ENCODE data around the gene FBXW7.
A peak's percentile ranks its signal among the peaks of the same experiment; 100 is the strongest.

Gene FBXW7

DNA sequence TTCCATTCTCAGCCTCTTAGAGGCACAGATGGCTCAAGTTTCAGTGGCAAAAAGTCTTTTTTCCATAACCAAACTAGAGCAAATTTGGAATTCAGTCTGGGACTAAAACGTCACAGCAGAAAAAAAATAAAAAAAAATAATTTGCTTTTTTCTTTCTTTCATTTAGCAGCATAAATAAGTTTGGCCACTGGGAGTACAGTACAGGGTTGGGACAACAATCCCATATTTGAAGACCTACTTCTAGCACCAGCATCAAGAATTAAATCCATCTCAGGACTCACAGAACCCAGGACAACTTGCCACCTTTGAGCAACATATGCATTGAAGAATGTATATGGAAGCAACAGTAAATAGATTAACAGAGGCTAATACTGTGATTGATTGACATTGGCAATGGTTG lies 214.0 kb downstream of the FBXW7 start:
- no peak for DNase-seq

DNA sequence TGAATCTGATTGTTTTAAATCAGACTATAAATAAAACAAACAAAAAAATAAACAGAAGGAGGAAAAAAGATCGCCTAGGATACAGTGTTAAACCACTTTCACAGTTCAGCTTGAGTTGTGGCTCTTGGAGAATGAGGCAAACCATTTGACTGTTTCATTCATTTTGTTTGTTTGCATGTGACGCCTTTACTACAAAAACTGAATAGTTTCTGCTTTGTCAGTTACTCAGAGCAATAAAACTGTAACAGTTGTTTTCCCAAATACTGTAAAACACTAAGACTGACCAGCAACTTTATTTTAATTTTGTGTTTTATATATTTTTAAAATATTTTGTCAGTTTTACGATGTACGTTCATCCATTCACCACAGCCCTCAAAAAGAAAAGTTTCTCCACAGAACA lies 214.5 kb downstream of the FBXW7 start:
- no peak for DNase-seq

DNA sequence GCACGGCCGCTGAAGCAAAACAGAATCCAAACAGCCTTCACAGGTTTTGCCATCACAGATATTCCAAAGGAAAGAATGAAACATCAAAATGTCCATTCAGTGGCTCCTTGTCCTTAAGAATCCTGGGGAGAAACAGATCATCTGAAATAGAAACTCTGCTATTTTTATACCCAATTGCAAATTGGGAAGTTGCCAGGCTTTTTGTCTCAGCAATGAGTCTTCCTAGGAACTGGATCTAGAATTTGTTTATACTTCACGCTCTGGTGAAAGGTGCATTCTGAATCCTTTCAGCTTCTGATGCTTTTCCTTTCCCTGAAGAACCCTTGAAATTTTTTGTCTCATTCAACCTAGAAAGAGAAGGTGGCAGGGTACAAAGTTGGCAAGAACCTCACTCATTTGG lies 218.9 kb downstream of the FBXW7 start:
- DNase-seq: no peak

DNA sequence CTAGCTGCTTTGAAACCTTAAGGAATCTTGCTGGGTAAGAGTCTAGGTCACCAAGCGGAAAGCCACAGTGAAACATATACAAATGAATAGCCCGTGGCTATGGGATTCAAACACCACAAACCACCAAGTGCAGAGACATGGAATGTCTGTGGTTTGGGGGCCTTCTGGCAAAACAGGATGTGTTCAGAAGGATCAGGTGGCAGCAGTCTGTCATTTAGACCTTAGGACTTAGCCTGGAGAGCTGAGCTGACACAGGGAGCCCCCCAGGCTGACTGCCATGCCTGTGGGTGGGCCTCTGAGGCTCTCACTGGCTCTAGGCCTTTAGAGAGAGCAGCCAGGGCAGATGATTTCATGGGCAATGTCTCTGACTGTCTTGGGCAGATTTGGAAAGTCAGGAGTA lies 225.6 kb downstream of the FBXW7 start:
- no peak for DNase-seq

DNA sequence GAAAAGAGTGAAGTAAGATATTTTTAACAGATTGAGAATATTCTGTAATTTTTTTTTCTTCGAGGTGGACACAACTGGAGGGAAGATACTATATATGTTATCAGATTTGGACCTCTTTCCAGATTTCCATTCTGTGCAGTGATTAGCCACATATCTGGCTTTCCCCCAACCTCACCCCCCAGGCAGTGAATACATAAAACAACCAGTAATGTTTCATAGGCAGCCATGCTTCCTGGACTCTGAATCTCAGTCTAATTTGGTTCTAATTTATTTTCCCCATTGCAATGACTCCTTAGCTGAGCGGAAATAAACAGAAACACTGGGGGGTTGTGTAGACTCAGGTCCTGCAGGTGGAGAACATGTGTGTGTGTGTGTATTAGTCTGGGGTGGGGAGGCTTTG lies 226.5 kb downstream of the FBXW7 start:
- peak; percentile 81 for DNase-seq

DNA sequence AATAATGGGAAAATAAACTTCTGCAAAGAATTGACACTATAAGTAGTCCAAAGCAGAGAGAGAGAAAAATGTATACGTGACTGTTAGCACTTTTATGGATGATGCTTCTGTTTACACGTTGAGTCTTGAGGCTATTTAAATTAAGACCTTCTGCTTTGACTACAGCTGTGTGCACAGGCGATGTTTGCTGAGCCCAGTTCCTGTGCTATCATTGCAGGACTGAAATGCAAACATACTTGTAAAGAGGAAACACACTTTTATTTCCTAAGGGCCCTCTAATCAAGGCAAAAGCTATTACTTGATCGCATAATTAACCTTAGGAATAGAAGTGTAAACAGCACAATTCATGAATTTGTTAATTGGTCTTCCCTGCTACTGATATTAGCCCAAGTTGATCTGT lies 226.9 kb downstream of the FBXW7 start:
- peak; percentile 98 for DNase-seq

DNA sequence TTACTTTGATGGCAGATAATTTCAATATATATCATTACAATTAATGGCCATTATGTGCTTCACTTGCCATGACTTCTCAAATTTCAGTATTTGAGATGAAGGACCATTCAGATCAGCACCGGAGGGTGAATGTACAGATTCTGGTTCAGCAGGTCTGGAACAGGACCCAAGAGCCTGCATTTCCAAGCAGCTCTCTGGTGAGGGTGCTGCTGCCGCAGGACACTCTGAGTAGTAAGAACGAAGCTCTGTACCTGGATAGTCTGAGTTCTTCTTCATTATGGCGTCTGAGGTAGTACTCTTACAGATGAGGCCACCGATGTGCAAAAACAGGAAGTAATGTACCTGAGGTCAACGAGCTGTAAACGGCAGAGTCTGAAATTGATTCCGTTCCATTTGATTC lies 228.2 kb downstream of the FBXW7 start:
- peak; percentile 72 for DNase-seq

DNA sequence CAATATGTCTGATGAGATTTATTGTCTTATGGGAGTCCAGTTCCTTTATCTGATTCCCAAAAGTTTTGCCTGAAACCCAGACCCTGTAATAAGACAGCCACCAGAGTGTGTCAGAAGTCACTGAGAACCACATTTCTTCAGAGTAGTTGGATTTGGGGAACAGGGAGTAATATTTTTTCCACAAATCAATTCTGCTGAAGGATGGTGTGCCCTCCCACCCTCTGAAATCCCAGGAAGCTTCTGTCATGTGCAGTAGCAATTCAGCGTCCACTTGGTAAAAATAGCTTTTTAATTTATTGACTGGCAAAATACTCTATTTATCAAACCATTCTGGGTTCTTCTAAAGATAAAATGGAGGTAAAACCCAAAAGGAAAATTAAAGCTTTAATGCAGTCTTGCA lies 229.4 kb downstream of the FBXW7 start:
- DNase-seq: no peak

DNA sequence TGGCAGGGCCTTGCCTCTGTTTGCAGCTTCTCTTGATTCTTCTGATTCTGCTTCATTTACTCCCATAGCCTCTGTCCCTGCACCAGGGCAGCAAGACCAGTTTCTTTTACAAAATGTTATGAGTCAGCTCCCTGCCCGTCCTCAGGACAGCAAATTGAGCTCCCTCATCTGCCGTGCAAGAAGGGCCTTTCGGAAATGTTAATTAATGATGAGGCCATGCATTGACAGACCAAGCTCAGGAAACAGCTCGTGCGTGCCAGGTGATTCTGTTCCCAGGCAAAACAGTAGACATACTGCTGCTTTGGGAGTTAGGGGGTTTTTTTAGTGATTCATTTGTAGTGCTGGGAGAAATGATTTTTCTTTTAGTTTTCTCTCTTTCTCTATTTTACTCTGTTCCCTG lies 231.7 kb downstream of the FBXW7 start:
- DNase-seq: peak; percentile 52

DNA sequence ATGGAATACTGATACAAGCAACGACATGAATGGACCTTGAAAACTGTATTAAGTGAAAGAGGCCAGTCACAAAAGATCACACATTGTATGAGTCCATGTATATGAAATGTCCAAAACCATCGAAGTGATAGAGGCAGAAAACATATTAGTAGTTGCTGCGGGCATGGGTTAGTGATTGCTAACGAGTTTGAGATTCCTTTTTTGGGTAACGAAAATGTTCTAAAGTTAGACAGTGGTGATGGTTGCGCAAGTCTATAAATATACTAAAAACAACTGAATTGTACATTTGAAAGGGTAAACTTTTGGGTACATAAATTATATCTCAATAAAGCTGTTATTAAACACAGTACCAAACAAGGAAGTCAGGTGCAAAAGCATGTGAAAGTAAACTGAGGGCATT lies 234.5 kb downstream of the FBXW7 start:
- no peak for DNase-seq

DNA sequence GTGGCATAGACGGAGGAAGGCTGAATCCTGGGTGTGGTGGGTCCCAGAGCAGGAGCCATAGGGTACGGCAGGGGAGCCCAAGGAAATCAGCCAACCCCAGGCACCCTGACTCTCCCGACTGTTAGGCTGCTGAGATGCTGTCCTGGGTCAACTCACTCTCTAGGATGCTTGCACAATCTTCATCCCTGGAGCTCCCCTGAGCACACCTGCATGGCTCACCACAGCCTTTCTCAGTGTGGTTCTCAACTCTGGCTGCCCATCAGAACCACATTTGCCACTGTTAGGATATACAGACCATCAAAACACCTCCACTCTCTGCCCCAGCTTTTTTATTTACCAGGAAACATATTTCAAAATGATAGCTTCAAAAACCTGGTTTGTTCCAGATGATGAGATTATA lies 236.3 kb downstream of the FBXW7 start:
- no peak for DNase-seq

DNA sequence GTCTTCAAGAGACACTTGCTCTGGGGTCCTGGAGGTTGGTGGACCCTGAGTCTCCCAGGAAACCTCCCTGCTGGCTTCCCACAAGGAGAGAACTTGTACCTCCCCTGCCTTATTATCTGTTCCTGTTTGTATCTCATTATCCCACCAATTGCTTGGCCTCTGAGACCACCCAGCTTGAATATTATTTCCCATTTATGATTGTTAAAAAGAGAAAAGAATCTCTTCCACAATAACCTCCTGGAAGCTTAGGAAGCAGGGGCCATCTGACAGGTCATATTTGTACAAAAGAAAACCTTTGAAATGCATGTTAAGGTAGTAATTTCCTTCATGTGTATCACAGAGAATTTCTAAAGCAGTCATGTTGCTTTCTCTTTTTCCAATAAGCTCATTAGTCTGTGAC lies 239.5 kb downstream of the FBXW7 start:
- no peak for DNase-seq

DNA sequence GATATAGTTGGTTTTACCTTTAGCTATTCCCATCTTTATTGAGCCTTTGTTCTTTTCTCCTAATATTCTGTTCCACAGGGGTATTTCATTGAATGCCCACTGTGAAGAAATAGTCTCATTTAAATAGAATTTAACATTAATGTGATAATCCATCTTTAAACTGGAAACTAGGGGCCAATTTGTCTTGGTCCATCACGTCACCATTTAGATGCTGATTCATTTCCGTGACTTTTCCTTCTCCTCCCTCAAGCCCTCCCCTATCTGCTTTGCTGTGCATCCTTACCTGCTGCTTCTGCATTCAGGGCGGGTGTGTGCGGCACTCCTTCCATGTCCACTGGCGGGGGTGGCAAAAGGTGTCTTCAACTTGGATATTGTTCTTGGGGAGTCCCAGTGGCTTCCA lies 241.1 kb downstream of the FBXW7 start:
- no peak for DNase-seq

DNA sequence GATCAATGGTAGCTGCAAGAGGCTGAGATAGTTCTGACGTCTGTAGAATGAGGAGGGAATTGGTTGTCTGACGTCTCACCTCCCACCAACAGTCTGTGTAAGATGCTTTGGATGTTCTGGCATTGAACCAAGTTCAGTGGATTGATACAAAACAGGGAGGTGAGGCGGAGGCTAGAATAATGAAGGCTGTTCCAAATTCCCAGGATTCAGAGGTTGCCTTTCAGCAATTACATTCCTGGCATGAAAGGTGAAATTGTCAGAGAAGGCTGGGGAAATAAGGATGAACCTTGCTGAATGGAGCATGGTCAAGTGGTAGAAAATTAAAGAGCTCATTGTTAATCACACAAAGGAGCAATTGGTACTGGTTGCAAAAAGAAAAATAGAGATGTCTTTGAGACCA lies 241.6 kb downstream of the FBXW7 start:
- DNase-seq: no peak

DNA sequence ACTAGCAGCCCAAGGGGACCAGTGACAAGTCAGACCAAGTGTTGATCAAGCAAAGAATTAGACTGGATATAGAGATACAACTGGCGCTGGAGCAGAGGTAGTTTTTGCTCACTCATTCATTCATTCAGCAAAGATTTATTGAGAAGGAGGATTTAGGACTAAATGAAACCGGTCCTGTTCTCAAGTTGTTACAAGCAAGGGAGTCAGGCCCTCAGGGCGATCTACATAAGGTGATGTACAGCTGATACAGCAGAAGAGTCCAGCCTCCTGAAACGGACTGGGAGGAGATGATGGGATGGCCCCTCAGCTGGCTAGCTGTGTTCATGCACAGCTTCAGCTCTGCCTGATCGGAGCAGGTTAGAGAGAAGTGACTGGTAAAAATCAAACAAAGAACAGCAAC lies 242.4 kb downstream of the FBXW7 start:
- no peak for DNase-seq

DNA sequence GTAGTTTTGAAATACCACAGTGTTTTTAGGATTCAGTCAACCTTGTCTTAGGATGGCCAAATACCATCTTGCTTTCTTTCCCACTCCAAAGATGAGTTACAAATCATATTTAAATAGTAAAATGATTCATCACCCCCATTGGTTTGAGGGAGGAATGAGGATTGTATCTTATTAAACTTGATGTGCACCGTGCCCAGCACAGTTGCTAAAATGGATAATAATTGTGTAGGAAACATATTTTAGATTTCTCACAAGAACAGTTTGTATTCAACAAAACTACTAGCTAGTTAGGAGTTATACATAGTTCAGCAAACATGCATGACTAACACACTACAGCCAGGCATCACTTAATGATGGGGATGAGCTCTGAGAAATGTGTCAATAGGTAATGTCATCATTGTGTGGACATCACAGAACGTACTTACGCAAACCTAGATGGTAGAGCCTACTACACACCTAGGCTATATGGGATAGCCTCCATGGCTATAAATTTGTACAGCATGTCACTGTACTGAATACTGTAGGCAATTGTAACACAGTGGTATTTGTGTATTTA lies 245.4 kb downstream of the FBXW7 start:
- DNase-seq: no peak

DNA sequence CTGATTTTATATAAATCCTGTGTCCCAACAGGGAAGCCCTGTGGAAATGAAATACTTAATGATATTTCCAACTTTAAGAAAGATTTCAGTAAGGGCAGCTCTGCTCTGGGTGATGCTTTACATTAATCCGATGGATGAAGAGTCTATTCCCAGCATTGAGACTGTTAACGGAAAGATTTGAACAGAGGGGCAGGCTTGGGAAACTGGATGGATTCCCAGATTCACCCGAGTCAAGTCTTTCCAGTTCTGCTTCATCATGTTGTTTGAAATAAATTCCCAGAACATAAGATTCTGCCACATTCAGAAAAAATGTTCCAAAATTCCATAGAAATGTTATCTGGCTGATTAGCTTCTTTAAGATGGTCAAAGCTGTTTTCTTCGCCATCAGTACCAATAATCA lies 246.0 kb downstream of the FBXW7 start:
- no peak for DNase-seq

DNA sequence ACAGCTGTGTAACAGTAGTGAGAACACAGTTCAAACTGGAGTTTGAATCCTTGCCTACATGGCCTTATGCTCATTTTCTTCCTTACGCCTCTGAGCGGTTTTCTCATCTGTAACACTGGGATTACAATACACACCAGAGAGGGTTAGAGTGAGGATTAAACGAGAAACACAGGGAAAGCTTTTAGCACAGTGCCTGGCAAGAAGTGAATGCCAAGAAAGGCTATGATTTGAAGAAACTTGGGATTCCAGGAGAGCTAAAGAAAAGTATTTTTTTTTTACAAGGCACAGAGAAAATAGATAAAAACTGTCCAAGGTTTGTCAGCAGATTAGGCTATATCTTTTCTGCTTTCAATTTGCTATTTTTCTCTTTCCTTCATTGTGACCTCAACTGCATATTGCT lies 246.4 kb downstream of the FBXW7 start:
- DNase-seq: no peak

DNA sequence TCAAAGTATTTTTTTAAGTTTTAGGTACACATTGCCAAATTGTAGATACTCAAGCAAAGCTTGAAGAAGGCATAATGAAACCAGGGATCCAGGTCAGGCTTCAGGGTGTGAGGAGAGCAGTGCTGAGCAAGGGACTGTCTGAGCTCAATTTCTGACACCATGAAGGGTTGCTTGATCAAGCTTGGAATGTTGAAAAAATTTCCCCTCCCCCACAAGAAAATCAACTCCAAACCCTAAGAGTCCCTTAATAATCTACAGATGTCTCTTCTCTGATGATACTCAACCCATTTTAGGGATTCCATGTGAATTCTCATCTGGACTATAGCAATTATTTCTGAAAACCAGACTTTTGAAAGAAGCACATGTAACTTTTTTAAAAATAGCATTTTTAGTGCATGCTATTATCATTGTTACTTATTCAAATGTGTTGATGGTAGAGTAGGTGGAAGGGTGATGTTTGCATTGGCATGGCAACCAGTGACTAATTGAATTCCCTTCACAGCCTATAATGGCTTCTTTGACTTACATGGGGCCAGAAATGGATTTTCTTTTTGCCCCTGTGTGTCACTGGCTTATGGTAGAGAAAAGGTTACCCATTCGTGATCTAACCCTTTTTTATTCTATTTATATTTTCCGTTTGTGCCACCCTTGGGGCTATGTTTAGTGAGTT lies 252.0 kb downstream of the FBXW7 start:
- DNase-seq: peak; percentile 5

DNA sequence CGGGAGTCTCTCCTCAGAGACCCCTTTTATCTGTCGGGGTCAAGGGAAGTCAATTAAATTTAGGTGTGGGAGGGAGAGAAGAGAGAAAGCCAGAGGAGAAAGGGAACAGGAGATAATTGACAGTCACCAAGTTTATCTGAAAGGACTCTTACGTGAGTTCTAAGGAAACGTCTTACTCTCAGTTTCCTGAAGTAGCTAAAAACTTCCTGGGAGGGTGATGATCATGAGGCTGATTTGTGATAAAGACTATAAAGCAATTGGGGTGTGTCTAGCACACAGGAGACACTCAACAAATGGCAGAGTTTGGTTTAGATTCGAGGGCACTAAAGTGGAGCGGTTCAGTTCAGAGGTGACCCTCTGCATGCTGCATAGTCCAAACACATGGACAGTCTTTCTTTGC lies 254.1 kb downstream of the FBXW7 start:
- no peak for DNase-seq

DNA sequence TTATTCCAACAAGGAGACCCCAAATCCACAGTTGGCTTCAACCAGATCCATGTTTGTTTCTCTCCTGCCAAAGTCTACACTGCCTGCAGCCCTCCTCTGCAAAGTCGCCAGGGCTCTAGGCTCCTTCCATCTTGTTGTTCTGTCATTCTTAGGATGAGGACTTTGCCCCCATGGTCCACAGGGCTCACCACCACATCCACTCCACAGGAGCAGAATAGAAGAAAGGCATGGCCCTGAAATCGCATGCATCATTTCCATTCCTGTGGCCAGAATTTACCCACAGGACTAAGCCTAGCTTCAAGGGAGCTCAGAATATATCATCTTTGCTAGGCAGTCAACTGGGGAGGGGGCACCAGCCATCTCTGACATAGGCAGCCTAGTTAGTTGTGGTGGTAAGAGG lies 254.7 kb downstream of the FBXW7 start:
- DNase-seq: no peak

DNA sequence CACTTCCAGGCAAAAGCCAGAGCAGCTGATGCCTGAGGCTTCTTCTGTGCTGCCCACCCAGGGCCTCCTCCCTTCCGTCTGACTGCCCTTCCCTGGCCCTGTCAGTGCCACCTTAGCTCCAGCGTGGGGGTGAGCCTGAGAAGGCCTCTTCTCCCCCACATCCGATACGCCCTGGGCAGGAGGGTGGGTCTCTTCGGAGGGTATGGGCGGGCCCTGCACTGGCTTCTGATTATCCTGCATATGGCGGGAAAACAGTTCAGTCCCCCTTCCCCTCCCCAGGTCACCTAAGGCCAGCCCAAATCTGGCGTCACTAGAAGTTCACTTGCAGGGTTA lies 256.7 kb downstream of the FBXW7 start:
- DNase-seq: no peak

DNA sequence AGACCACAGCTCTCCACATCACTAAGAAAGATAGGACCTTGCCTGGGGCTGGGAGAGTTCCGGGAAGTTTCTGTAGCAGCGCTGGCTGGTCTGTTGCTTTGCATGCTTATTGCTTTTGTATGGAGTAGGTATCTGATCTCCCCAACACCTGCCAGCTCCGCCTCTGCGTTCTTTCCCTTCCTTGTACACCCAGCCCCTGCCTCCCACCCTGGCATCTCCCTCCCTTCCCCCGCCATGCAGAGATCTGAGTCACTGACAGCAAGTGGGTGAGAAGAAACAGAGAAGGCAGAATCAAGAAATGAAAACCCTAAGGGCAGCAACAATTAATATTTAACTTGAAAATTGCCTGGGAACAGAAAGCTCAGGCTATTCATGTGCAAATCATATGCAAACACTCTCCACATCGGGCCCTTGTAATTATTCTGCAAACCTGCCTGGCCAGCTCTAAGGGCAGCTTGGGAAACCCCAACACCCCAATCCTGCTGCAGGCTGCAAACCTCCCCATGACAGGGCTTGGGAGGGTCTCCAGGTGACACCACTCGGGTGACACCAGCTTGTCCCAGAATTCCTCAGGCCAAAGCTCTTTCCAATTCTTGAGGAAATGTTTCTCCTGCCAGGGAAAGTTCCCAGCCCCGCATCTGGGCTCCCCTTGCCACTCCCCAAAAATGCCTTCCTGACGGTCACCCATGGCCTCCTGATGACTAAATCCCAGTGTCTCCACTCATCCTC lies 257.2 kb downstream of the FBXW7 start:
- peak; percentile 39 for DNase-seq

DNA sequence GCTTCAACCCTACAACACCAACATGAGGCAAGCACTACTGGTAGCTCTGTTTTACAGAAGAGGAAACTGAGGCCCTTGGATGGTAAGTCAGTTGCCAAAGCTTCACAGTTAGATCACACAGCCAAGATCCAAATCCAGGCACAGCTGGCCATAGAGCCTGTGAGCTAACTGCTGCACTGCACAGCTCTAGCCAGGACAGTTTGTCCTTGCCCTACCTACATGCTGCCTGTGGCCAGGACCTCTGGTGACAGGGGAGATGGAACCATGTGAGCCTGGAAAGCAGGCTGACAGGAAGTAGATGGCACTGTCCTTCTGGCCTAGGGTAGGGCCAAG lies 257.8 kb downstream of the FBXW7 start:
- DNase-seq: no peak

DNA sequence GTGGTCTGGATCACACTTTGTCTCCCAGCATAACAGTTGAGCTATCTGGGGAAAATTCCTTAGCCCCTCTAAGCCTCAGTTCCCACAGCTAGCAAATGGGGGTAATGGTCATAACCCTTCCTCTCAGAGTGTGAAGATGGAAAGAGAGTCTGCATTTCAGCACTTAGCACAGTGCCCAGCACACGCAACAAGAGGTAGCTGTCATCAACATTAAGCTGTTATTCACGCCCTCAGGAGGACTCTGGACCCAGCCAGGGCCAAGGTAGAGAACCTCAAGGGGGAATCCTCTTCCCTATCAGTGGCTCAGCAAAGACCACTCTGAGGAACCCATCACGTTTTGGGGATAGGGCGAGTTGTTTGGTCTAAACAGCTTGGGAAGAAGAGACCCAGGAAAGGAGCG lies 258.6 kb downstream of the FBXW7 start:
- DNase-seq: no peak

Data from DMS153 (cell line).